HG03342 (cell line): ENCODE measurements around the gene PACSIN2.
"Not testable (repeated sequence)": the region's sequence is repeated elsewhere in the genome, so short reads cannot be mapped to it uniquely, and the experiment has no call there.

Source experiments
- ATAC-seq: cut with Tn5 transposase; IDR thresholded peaks from one replicate; pipeline ENCODE4 v1.9.1; 2021; ENCODE audit warnings: mild to moderate bottlenecking, moderate library complexity; ENCODE audit not compliant: unreplicated experiment

PACSIN2 gene

DNA sequence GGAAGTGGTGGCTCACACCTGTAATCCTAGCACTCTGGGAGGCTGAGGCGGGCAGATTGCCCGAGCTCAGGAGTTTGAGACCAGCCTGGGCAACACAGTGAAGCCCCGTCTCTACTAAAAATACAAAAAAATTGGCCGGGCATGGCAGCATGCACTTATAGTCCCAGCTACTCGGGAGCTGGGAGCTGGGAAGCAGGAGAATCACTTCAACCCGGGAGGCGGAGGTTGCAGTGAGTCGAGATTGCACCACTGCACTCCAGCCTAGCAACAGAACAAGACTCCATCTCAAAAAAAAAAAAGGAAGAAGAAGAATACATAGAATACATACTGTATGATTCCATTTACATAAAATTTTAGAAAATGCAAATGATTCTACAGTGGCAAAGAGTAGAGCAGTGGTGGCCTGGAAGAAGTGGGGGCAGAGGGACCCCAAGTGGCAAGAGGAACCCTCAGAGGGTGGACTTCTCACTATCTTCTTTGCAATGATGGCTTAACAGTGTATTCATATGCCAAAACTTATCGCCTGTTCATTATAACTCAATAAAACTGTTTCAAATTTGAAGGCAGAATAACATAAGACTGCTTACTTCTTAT lies 22.0 kb downstream of the PACSIN2 start:
- ATAC-seq = no peak

- no peak for ATAC-seq
Observed at GRCh38 chr22:42992092-42992491, 22.9 kb downstream of the PACSIN2 start.

- ATAC-seq = no peak
Observed at GRCh38 chr22:42991010-42991651, 23.8 kb downstream of the PACSIN2 start.

- ATAC-seq = no peak
Observed at GRCh38 chr22:42990131-42990838, 24.7 kb downstream of the PACSIN2 start.

- ATAC-seq = no peak
Observed at GRCh38 chr22:42986115-42986514, 28.8 kb downstream of the PACSIN2 start.

GRCh38 chr22:42985531-42985905 lies 29.4 kb downstream of the PACSIN2 start:
- ATAC-seq = no peak

DNA sequence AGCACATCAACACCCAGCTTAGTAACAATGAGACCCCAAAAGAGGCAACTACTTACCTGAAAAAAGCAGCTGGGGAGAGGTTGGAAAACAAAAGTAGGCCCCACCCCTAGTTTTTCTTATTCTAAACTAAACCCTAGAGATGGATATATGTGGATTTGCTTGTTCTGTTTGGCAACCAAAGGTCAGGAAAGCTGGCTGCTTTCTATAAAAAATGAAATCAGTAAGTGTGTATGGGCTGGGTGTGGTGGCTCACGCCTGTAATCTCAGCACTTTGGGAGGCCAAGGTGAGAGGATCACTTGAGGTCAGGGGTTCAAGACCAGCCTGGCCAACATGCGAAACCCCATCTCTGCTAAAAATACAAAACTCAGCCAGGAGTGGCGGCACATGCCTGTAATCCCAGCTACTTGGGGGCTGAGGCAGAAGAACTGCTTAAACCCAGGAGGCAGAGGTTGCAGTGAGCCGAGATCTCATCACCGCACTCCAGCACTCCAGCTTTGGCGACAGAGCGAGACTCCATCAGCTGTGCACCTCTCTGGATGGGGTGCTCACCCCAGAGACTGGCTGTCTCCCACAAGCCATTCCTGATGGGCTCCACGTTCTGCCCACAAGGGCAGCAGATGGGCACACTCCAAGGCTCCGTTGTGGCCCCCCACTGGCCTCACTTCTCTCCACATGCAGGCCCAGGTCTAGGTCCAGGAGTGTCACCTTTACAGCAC lies 30.0 kb downstream of the PACSIN2 start:
- ATAC-seq = no peak

DNA sequence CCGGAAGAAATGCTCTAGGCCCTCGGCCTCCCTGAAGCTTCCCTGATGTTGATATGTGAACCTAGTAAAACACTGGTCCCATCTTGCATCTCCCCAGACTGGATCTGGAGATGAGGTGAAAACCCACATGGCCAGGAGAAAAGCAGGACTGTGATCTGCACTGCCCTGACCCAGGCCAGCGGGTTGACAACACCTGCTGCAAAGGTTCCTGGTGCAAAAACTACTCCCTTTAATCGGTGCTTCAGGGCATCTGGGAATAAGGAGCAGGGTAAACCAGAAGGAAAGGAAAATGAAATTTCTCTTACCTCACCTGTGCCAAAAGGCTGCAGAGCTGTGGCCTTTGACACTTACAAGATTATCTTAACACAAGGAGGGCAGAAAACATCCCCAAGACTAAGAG lies 30.6 kb downstream of the PACSIN2 start:
- ATAC-seq = no peak

DNA sequence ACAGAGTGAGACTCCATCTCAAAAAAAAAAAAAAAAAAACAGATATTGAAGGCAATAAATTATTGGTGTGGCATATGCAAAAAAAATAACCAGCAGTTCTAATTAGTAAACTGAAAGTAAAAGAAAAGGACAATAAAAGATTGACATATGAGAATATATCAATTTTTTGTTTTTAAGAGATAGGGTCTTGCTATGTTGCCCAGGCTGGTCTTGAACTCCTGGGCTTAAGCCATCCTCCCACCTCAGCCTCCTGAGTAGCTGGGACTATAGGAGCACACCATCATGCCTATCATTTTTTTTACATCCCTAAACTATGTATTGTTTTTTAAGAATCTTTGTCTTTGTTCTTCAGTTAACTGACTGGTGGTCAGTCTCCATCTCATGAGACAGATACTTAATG lies 31.5 kb downstream of the PACSIN2 start:
- no peak for ATAC-seq

DNA sequence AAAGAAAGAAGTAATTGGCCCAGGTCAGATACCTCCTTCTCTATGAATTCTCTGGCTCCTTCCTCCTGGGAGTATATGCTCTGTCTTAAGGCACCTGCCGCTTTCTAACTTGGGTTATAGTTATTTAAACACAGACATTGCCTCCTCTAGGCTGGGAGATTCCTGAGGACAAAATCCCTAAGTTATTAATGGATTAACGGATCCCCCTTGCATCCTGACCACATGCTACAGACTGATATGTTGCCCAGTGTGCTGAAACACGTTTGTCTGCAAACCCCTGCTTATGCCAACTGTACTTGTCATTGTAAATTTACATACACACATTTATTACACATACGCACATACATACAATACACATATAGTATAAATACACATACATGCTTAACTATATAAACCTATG lies 35.3 kb downstream of the PACSIN2 start:
- no peak for ATAC-seq

DNA sequence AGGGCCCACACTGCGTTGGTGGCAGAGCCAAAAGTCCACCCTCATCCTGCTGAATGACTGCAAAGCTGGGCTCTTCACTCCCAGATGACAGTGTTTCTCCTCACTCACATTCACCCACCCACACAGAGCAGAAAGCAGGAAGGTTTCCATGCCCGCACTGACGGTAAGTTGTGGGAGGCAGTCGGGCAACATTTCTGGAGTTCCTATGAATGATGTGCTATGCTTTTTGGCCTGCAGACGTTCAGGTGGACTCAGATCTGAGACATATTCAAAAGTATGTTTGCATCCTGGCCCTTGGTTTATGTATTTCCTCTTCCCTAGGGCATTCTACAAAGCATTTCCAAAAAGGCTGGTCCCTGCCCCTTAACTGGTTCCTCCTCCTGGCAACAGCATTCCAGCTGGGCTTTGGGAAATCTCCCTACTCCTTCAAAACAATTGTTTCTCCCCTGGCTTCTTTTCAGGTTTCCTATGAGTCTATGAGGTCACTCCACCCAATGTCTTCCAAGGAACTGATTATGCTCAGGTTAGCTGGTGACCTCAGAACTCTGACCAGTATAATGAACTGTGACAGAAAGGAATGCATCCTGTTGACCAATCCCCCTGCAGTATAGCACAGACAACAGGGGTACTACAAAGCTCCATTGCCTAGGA lies 36.4 kb downstream of the PACSIN2 start:
- ATAC-seq = no peak

- ATAC-seq = no peak
Observed at GRCh38 chr22:42977569-42977968, 37.4 kb downstream of the PACSIN2 start.

DNA sequence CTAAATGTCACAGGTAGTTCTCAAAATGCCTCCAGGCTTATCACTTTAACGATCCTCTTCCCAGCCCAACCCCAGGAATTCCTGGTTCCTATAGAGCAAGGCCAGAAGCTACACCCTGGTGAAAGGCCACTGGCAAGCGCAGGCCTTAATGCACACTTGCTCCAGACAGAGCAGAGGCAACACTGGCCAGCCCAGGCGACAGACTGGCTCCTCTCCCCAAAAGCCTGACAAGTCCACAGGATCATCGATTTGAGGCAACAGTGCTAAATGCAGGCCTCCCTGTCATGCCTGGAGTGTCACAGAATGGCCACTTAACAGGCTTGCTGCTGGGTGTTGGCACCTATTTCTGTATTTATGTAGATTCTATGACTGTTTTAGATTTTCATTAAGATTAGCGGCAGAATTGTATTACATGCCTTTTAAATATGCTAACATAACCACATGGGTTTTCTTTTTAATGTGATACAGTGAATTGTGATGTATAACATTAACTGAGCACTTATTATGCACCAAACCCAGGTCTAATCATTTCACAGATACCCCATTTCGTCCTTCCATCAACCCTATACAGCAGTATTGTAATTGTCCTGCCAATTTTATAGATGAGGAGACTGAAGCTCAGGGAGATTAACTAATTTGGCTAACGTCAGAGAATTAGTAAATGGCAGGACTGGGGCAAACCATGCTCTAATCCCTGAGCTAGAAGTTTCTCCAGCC lies 38.6 kb downstream of the PACSIN2 start:
- ATAC-seq = no peak

DNA sequence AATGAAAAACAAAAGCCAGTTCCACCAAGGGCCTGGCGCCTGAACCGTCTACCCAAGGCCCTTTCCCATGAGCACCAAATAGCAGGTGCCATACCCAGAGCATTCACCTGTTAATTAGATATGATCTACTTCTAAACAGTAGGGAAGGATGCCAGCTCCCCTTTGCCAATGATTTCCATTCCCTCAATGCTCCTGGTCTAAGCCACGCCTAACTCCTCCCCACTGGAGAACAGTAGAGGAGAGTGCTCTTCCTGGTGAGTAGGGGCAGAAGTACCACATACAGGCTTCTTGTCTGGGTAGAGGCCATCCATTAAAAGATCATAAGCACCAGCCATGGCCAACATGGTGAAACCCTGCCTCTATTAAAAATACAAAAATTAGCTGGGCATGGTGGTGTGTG lies 40.7 kb downstream of the PACSIN2 start:
- ATAC-seq = no peak

DNA sequence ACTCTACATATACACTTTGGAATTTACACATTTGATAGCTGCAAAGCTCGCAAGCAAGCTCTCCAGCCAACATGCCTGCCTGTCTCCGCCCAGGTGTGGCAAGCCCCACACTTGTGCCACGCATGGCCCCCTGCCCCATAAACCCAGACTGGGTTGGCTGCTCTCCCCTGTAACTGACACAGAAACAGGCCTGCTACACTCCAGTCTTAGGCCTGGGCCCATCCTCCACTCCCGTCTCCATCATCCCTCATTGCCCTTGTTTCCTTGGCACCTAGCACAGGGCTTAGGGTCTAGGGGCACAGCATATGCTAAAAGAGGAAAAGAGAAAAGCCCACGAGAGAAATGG lies 41.4 kb downstream of the PACSIN2 start:
- ATAC-seq = no peak

DNA sequence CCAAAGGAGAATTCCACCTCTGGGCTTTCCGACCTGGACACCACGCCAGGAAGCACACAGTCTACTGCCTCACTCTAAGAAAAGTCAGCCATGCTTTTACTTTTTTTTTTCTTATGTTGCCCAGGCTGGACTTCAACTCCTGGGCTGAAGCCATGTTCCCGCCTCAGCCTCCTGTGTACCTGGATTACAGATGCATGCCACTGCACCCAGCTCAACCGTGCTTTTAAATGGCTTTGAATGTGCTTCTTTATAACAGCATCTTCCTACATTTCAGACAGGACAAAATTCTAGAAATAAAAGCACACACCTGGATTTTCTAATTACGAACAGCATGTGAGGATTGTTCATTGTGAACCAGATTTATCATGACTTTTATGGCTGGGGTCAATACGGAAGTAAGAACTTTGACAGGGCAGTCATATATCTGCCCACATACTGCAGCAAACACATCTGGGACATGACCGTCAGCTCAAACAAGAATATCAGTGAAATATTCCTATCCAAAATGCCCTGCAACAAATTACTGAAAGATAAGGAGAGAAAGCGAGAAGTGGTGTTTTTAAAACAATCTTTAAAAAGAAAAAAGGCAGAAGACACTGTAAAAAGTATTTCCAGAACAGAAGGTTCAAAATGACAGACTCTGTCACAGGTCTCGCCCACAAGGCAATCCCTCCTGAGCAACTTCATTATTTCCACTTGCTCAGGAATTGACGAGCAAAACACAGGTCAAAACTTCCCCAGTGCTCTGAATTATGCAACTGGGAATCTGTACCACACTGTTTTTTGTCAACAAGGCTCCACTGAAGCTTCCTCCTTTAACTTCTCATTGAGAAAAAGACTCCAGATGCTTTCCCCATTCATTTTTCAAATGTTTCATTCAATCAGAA lies 42.1 kb downstream of the PACSIN2 start:
- no peak for ATAC-seq

GRCh38 chr22:42971473-42971860 lies 43.5 kb downstream of the PACSIN2 start:
- not testable (repeated sequence) for ATAC-seq

GRCh38 chr22:42970029-42970428 lies 44.9 kb downstream of the PACSIN2 start:
- no peak for ATAC-seq

DNA sequence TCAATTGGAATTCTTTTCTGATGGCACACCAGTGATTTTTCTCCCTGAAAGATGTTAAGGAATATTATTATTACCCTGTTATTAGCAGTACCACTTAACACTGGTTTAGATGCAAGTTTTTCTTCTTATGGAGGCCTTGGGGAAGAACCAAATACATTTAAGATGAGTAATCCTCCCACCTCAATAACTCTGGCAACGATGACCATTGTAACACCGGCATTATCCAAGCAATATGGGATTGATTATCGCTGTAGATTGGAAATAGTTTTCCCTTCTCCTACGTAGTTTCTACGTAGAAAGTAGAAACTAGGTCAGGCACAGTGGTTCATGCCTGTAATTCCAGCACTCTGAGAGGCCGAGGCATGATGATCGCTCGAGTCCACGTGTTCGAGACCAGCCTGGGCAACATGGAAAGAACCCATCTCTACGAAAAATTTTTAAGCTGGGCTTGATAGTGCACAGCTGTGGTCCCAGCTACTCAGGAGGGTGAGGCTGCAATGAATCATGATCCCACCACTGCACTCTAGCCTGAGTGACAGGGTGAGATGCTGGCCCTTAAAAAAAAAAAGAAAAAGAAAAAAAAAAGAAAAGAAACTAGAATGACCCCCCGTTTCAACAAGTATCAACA lies 45.5 kb downstream of the PACSIN2 start:
- no peak for ATAC-seq
